MM.1S (cell line): Measurements from ENCODE around the gene ST6GAL1.

ENCODE experiments used
- CTCF ChIP-seq: fragments of 300-600 bp; sonication (generic); IDR thresholded peaks from 2 replicates; pipeline ENCODE4 v1.5.1; 2016; ENCODE audit warnings: antibody characterized with exemption, low read length, mixed read lengths
- EZH2 ChIP-seq: fragments of 300-600 bp; sonication (generic); optimal IDR thresholded peaks from 2 replicates; pipeline ENCODE3; 2017; ENCODE audit warnings: low read depth, mild to moderate bottlenecking, antibody characterized with exemption, low read length, mixed read lengths

- no peak for TF ChIP-seq CTCF
- no peak for TF ChIP-seq EZH2
Observed at GRCh38 chr3:187104342-187104741, 174.0 kb downstream of the ST6GAL1 start.
